A673 (cell line): ENCODE measurements around the gene DTWD2.
"Not testable (repeated sequence)": the region's sequence is repeated elsewhere in the genome, so short reads cannot be mapped to it uniquely, and the experiment has no call there.

Experiments
- EZH2 ChIP-seq: fragments of 200-600 bp; sonication (generic); IDR thresholded peaks from 2 replicates; pipeline ENCODE4 v1.6.1; 2017; ENCODE audit warnings: borderline replicate concordance, low read depth, mild to moderate bottlenecking, mixed read lengths, antibody characterized with exemption, low read length; ENCODE audit not compliant: poor library complexity, severe bottlenecking
- TF ChIP-seq, protein P1 (sequence below): fragments of 300-800, 200-600 bp; sonication (generic); conservative IDR thresholded peaks from 2 replicates; pipeline ENCODE4 v1.5.1; 2017; ENCODE audit warnings: low read depth, mild to moderate bottlenecking, antibody characterized with exemption, low read length, moderate library complexity, mixed read lengths

DNA sequence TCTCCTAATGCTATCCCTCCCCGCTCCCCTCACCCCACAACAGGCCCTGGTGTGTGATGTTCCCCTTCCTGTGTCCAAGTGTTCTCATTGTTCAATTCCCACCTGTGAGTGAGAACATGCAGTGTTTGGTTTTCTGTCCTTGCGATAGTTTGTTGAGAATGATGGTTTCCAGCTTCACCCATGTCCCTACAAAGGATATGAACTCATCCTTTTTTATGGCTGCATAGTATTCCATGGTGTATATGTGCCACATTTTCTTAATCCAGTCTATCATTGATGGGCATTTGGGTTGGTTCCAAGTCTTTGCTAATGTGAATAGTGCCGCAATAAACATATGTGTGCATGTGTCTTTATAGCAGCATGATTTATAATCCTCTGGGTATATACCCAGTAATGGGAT, 3.7 kb upstream of the DTWD2 start:
- not testable (repeated sequence) for TF ChIP-seq EZH2
- TF ChIP-seq, protein P1, sequence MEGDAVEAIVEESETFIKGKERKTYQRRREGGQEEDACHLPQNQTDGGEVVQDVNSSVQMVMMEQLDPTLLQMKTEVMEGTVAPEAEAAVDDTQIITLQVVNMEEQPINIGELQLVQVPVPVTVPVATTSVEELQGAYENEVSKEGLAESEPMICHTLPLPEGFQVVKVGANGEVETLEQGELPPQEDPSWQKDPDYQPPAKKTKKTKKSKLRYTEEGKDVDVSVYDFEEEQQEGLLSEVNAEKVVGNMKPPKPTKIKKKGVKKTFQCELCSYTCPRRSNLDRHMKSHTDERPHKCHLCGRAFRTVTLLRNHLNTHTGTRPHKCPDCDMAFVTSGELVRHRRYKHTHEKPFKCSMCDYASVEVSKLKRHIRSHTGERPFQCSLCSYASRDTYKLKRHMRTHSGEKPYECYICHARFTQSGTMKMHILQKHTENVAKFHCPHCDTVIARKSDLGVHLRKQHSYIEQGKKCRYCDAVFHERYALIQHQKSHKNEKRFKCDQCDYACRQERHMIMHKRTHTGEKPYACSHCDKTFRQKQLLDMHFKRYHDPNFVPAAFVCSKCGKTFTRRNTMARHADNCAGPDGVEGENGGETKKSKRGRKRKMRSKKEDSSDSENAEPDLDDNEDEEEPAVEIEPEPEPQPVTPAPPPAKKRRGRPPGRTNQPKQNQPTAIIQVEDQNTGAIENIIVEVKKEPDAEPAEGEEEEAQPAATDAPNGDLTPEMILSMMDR, result not testable (repeated sequence)
